Transverse colon (tissue), 4 donors: ENCODE data around the gene PLOD3. TPM values are rescaled to one million over a fixed set of nuclear protein-coding genes. Genes with fewer than 3 reads are reported as not detected.

Experiments used
- DNase-seq: peaks from one replicate; pipeline ENCODE4 v3.0.0-alpha.2; 2019
- H3K27ac ChIP-seq, 4 donors: fragments of 200-600 bp; sonication (generic); 2 replicates each; pipeline ENCODE4 v1.5.1; 2016 to 2018; ENCODE audit warnings: inconsistent platforms in 4 of 4
- H3K27me3 ChIP-seq: fragments of 200-600 bp; sonication (generic); 2 replicates; pipeline ENCODE4 v1.5.1; 2017; ENCODE audit warnings: inconsistent platforms
- H3K36me3 ChIP-seq, 4 donors: fragments of 200-600 bp; sonication (generic); 2 replicates each; pipeline ENCODE4 v1.5.1; 2017 to 2019; ENCODE audit warnings: inconsistent platforms in 4 of 4
- H3K4me1 ChIP-seq, 4 donors: fragments of 200-600 bp; sonication (generic); 2 replicates each; pipeline ENCODE4 v1.5.1; 2017 to 2020; ENCODE audit warnings: inconsistent platforms in 4 of 4
- H3K4me3 ChIP-seq, 4 donors: fragments of 200-600 bp; sonication (generic); 1 replicate in 1 of 4; 2 replicates in 3 of 4; pipeline versions ENCODE4 v1.5.1 to v1.6.1; 2017 to 2019; ENCODE audit warnings: inconsistent platforms in 4 of 4
- H3K9me3 ChIP-seq, 2 donors: fragments of 200-600 bp; sonication (generic); 2 replicates each; pipeline ENCODE4 v1.5.1; 2017 to 2019; ENCODE audit warnings: inconsistent platforms in 2 of 2
- EP300 ChIP-seq: sonication (generic); formaldehyde crosslinking; IDR thresholded peaks from one replicate; pipeline ENCODE4 v1.6.1; 2017; ENCODE audit warnings: antibody characterized with exemption, low read depth
- POLR2A ChIP-seq: fragments of 450-650 bp; IDR thresholded peaks from one replicate; pipeline ENCODE4 v1.6.1; 2016; ENCODE audit warnings: antibody characterized with exemption, mild to moderate bottlenecking, moderate library complexity
- POLR2AphosphoS5 ChIP-seq, 3 donors: sonication (generic); formaldehyde crosslinking; IDR thresholded peaks; one replicate each; pipeline ENCODE4 v1.6.1; 2016; ENCODE audit warnings: antibody characterized with exemption in 3 of 3
- WGBS, 2 donors: methylation state at CpG; one replicate each; pipeline ENCODE4 v1.1.5; 2018; ENCODE audit warnings: low coverage in 1 of 2; 5-methylcytosine and 5-hydroxymethylcytosine counted together
- in situ Hi-C, 4 donors: fragments of 200-750 bp; cut with MboI; loops; one replicate each; pipeline versions ENCODE4 v1.15.0 to v1.15.1; 2017; ENCODE audit warnings: low sequenced_read_pairs in 3 of 4, low pct_ligation_motif_present in 1 of 4, low pct_unique_long_range_greater_than_20kb in 1 of 4
- intact Hi-C: fragments of 100-400 bp; cut with DNase I; formaldehyde crosslinking; loops from one replicate; pipeline ENCODE4 v1.15.1; 2023; ENCODE audit warnings: low total_unique reads
- total RNA-seq, 4 donors: library from RNA; depleted of rRNA; stranded (reverse); fragments of >200 nt; gene quantifications; one replicate each; pipeline ENCODE4 v1.1.0, GENCODE V29; 2016
- TF ChIP-seq, protein P1 (sequence below), 5 experiments: fragments of 200-600 bp in 3 of 5; fragments of 450-650 bp in 2 of 5; sonication (generic) in 3 of 5; IDR thresholded peaks; 1 replicate in 2 of 5; 2 replicates in 3 of 5; pipeline ENCODE4 v1.5.1; 2016 to 2017; ENCODE audit warnings: antibody characterized with exemption in 5 of 5, inconsistent platforms in 3 of 5, mild to moderate bottlenecking in 2 of 5, moderate library complexity in 1 of 5

The PLOD3 gene
- total RNA-seq, 4 donors from 2014 or later = 48.4 to 81.2 (median 60.8) TPM

DNA sequence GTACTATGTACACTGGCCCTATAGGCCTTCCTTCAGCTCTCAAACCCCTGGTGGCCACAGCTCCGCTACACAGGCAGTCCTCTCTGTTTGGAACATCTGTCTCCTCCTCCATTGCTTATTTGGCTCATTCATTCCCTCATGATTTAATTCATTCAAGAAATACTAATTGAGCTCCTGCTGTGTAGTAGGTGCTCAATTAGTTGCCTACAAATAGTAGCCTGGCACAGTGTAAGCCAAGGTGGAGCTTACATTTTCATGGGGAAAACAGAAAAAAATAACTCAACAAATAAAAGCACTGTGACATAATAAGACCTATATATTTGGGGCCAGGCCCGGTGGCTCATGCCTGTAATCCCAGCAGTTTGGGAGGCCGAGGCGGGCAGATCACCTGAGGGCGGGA lies 30.9 kb upstream of the PLOD3 start:
- TF ChIP-seq POLR2AphosphoS5 (IDR thresholded peaks at IDR 0.05) (no peak), EP300 (no peak), POLR2A (no peak)
- TF ChIP-seq, protein P1, sequence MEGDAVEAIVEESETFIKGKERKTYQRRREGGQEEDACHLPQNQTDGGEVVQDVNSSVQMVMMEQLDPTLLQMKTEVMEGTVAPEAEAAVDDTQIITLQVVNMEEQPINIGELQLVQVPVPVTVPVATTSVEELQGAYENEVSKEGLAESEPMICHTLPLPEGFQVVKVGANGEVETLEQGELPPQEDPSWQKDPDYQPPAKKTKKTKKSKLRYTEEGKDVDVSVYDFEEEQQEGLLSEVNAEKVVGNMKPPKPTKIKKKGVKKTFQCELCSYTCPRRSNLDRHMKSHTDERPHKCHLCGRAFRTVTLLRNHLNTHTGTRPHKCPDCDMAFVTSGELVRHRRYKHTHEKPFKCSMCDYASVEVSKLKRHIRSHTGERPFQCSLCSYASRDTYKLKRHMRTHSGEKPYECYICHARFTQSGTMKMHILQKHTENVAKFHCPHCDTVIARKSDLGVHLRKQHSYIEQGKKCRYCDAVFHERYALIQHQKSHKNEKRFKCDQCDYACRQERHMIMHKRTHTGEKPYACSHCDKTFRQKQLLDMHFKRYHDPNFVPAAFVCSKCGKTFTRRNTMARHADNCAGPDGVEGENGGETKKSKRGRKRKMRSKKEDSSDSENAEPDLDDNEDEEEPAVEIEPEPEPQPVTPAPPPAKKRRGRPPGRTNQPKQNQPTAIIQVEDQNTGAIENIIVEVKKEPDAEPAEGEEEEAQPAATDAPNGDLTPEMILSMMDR (IDR thresholded peaks at IDR 0.05) = no peak
- peaks cover 23 to 40% (median 32%) of the 10 kb centered on the region in 4 donors for H3K4me1 ChIP-seq
- intact Hi-C loops = no loop called here

DNA sequence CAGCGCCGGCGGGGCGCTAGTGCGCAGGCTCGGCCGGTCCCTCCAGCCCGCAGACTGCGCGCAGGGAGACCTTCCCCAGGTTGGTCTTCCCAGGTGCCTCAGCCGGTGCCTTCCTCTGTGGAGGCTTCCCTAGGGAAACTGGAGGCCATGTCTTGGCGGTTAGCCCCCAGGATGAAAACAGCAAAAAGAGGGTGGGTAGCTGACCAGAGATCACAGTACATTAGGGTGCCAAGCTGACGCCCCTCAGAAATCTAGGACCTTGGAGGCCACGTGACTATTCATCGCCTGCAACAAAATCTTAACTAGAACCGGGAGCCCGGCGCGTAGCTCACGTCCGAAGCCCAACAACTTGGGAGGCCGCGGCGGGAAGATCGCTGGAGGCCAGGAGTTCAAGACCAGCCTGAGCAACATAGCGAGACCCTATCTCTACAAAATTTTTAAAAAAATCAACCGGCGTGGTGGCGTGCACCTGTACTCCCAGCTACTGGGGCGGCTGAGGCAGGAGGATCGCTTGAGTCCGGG lies 27.8 kb upstream of the PLOD3 start:
- Histone ChIP-seq H3K9me3 (no peaks in the 10 kb centered on the region), H3K27ac (peak overlapping the region; percentile 88 to 98 (median 94)), H3K27me3 (no peaks in the 10 kb centered on the region), H3K4me3 (peak overlapping the region; percentile 61 to 81 (median 68)), H3K36me3 (no peaks in the 10 kb centered on the region), H3K4me1 (peaks cover 12 to 25% (median 20%) of the 10 kb centered on the region in 4 donors)
- 35% methylated on average over 32 of the region's 32 CpGs; no CpG with 5 or more reads in 1 of the 2 donors for WGBS, 2 donors
- TF ChIP-seq POLR2AphosphoS5 (IDR thresholded peaks at IDR 0.05) = no peak
- TF ChIP-seq, protein P1 (IDR thresholded peaks at IDR 0.05) = no peak
- TF ChIP-seq POLR2A = no peak
- no peak for TF ChIP-seq EP300
- intact Hi-C loops = no loop called here
- in situ Hi-C loops = no loop called here
- DNase-seq = no peak

More for the DNA sequence above, 30.9 kb upstream of the PLOD3 start:
- H3K27ac ChIP-seq = no peak overlapping the region
- no peaks in the 10 kb centered on the region for H3K36me3 ChIP-seq
- H3K4me3 ChIP-seq = no peak overlapping the region
- in situ Hi-C loops = no loop called here
- WGBS, 2 donors = 93 to 100% methylated on average over 1 to 5 of the region's 5 CpGs
- DNase-seq = no peak
- H3K27me3 ChIP-seq = no peaks in the 10 kb centered on the region
- H3K9me3 ChIP-seq = no peaks in the 10 kb centered on the region

DNA sequence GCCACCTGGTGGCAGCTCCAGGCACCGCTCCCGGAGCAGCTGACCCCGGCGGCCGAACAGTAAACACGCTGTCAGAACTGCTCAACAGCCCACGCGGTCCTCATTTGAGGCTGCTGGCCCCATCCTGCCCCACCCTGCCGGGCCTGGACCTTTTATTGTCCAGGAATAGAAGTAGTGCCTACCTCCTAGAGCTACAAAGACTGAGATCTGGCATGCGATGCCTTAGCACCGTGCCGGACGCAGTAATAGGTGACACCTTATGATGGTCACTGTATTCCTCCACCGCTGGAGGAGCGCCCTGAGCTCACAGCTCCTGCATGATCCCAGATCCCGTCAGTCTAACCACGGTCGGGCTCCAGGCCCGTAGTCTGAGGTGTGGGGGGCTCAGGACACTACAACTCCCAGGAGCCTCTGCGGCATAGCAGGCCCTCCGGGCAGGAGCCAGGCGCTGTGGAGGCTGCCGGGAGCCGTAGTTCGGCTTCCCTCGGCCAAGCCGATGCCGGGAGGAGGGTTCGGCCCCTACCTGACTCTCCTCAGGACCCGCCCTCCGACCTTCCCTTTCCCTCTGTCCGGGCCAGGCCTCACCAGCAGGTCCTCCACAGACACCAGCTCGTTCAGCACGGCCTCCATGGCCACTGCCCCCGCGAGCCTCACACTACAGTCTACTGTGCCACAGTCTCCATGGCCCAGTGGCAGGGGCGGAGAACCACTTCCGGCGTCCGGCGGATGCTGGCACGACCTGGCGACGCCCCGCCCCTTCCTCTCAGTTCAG lies 27.2 kb upstream of the PLOD3 start, which contains the start of gene FIS1:
Gene FIS1 (minus strand): TSS at position 707 of the 772 bp plus-strand sequence. CDS start 77 bp downstream, at position 630.
- H3K9me3 ChIP-seq = no peaks in the 10 kb centered on the region
- intact Hi-C loops = no loop called here
- WGBS, 2 donors = 0 to 2% methylated on average over 1 to 13 of the region's 45 CpGs
- TF ChIP-seq POLR2A (peak; percentile 78), EP300 (no peak), POLR2AphosphoS5 (IDR thresholded peaks at IDR 0.05) (peak; percentile 66 to 96 (median 91))
- TF ChIP-seq, protein P1 (IDR thresholded peaks at IDR 0.05) = peak; percentile 41 to 98 (median 95)
- peak; percentile 95 for DNase-seq
- H3K27ac ChIP-seq = peak within 1 kb of the TSS; percentile 88 to 98 (median 94)
- H3K4me3 ChIP-seq = peak within 1 kb of the TSS; percentile 61 to 81 (median 68)
- no peaks in the 10 kb centered on the region for H3K27me3 ChIP-seq
- in situ Hi-C loops = no loop called here
- H3K36me3 ChIP-seq = peaks cover 0 to 4% (median 0%) of the 10 kb centered on the region in 4 donors
- peaks cover 12 to 22% (median 19%) of the 10 kb centered on the region in 4 donors for H3K4me1 ChIP-seq

DNA sequence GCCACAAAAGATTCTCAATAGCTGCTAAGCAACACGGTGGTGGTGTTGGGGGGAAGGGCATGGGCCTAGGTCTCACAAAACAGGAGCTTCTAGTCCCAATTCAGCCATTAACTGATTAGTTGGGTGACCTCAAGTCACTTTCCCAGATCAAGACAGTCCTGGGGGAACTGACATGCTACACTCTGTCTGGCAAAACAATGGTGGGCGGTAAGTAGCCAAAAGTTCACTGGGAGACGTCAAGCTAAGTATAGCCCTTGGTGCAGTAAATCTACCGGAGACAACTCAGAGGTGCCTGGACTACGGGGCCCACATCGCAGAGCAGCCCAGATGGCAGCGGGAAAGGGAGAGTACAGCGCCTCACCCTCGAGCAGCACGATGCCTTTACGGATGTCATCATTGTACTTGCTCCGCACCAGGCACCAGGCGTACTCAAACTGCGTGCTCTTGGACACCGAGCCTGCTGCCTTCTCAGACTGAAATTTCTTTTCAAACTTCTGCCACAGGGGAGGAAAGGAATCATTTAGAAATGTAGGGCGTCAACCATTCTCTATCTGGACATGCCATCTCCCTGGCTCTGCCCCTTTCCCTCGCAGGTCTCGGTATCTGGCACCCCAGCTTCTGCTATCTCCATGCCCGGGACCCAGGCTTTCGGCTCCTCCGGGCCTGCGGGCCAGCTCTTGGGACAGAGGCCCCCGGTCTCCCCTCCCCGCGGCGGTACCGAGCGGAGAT lies 26.4 kb upstream of the PLOD3 start:
- no peaks in the 10 kb centered on the region for H3K27me3 ChIP-seq
- H3K9me3 ChIP-seq = no peaks in the 10 kb centered on the region
- no peak for DNase-seq
- H3K4me3 ChIP-seq = peak overlapping the region; percentile 61 to 81 (median 68)
- intact Hi-C loops = no loop called here
- H3K36me3 ChIP-seq = peaks cover 0 to 7% (median 0%) of the 10 kb centered on the region in 4 donors
- H3K4me1 ChIP-seq = peaks cover 12 to 22% (median 19%) of the 10 kb centered on the region in 4 donors
- TF ChIP-seq POLR2A (no peak), POLR2AphosphoS5 (IDR thresholded peaks at IDR 0.05) (no peak), EP300 (no peak)
- TF ChIP-seq, protein P1 (IDR thresholded peaks at IDR 0.05) = peak in 1 of 5 experiments; percentile 98
- in situ Hi-C loops = no loop called here
- 31% methylated on average over 19 of the region's 28 CpGs; no CpG with 5 or more reads in 1 of the 2 donors for WGBS, 2 donors
- peak overlapping the region; percentile 88 to 98 (median 94) for H3K27ac ChIP-seq
